HepG2 (cell line): ENCODE results near the gene MYADML2. TPM values are rescaled to one million over a fixed set of nuclear protein-coding genes. Genes with fewer than 3 reads are reported as not detected.

Experiments
- ATAC-seq: fragments of 200-7000 bp; cut with Tn5 transposase; 3 replicates; pipeline ENCODE4 v1.9.1; 2020; ENCODE audit warnings: mild to moderate bottlenecking, moderate library complexity
- BruUV-seq: library from RNA; stranded (reverse); fragments of 400-500 nt; replicated peaks from 2 replicates; lab custom pipeline; 2021; lab: Mats Ljungman, UMichigan
- CTCF ChIA-PET: fragments of 300-600 bp; formaldehyde crosslinking; extraction: SDS; loops from one replicate; lab custom pipeline; 2021; ENCODE audit warnings: low total read pairs, inconsistent platforms, low intra/inter-chr PET ratio; lab: Yijun Ruan, JAX
- POLR2A ChIA-PET: fragments of 350-600 bp; sonication (Branson Sonifier 250); formaldehyde crosslinking; loops from one replicate; lab custom pipeline; 2020; ENCODE audit warnings: antibody characterized with exemption, inconsistent platforms; lab: Yijun Ruan, JAX
- DNase-seq: peaks from one replicate; pipeline ENCODE4 v3.0.0-alpha.2; 2015; ENCODE audit warnings: low spot score
- FAIRE-seq: peaks from 3 replicates; lab custom pipeline; 2011; peaks lifted over from hg19 to GRCh38; lab: Jason Lieb, UNC
- H2AFZ ChIP-seq: one replicate; pipeline ENCODE4 v1.6.1; 2011; ENCODE audit warnings: low read length, inconsistent platforms
- H3K27ac ChIP-seq: fragments of 300-600 bp; 3 replicates; pipeline ENCODE4 v1.8.0; 2011; ENCODE audit warnings: mixed run types, mild to moderate bottlenecking, mixed read lengths, low read length, inconsistent platforms; ENCODE audit not compliant: insufficient read depth; ENCODE audit errors: extremely low read length
- H3K27me3 ChIP-seq, 2 experiments: fragments of 200-600 bp in 1 of 2; 2 replicates in 1 of 2; 3 replicates in 1 of 2; pipeline versions ENCODE4 v1.6.0 to v1.8.0; 2011; ENCODE audit warnings: low read length in 2 of 2, mild to moderate bottlenecking in 2 of 2, moderate library complexity in 2 of 2, inconsistent platforms in 1 of 2; ENCODE audit not compliant: insufficient read depth in 2 of 2, control insufficient read depth in 1 of 2
- H3K36me3 ChIP-seq, 2 experiments: fragments of 200-600 bp in 1 of 2; replicated peaks in 1 of 2; 2 replicates in 1 of 2; 3 replicates in 1 of 2; pipeline versions ENCODE4 v1.5.1 to v1.8.0; 2011; ENCODE audit warnings: low read length in 2 of 2, inconsistent platforms in 1 of 2; ENCODE audit not compliant: insufficient read depth in 2 of 2, control insufficient read depth in 1 of 2
- H3K4me1 ChIP-seq: 2 replicates; pipeline ENCODE4 v1.5.1; 2012; ENCODE audit warnings: low read length, inconsistent platforms; ENCODE audit not compliant: insufficient read depth
- H3K4me2 ChIP-seq: 2 replicates; pipeline ENCODE4 v1.6.0; 2011; ENCODE audit warnings: low read depth, low read length, inconsistent platforms
- H3K4me3 ChIP-seq, 3 experiments: fragments of 200-600 bp in 1 of 3; sonication (generic), shearing (Covaris generic) in 1 of 3; replicated peaks in 1 of 3; 2 replicates each; pipeline ENCODE4 v1.5.1; 2011 to 2016; ENCODE audit warnings: low read length in 3 of 3, inconsistent platforms in 2 of 3, low read depth in 2 of 3, mild to moderate bottlenecking in 2 of 3, control low read depth in 1 of 3, mixed read lengths in 1 of 3; ENCODE audit not compliant: insufficient read depth in 1 of 3
- H3K79me2 ChIP-seq: one replicate; pipeline ENCODE4 v1.6.1; 2011; ENCODE audit warnings: low read length, inconsistent platforms; ENCODE audit not compliant: insufficient read depth
- H3K9ac ChIP-seq: 2 replicates; pipeline ENCODE4 v1.6.0; 2011; ENCODE audit warnings: mild to moderate bottlenecking, low read depth, low read length, inconsistent platforms; ENCODE audit not compliant: insufficient read depth
- H3K9me3 ChIP-seq: 2 replicates; pipeline ENCODE4 v1.5.1; 2012; ENCODE audit warnings: mild to moderate bottlenecking, low read length
- H4K20me1 ChIP-seq: 2 replicates; pipeline ENCODE4 v1.6.0; 2011; ENCODE audit warnings: inconsistent platforms, mild to moderate bottlenecking, low read length, moderate library complexity; ENCODE audit not compliant: insufficient read depth
- ASH2L ChIP-seq: fragments of 300-600, 200-600 bp; sonication (generic); IDR thresholded peaks from 2 replicates; pipeline ENCODE4 v1.7.0; 2017; ENCODE audit warnings: low read depth, mild to moderate bottlenecking, moderate library complexity, mixed read lengths, low read length; ENCODE audit not compliant: insufficient read length
- JUNB ChIP-seq: sonication (generic); formaldehyde crosslinking; IDR thresholded peaks from 2 replicates; pipeline ENCODE4 v1.8.0; 2022; ENCODE audit warnings: missing genetic modification reagents, mild to moderate bottlenecking, borderline replicate concordance
- JUND ChIP-seq: sonication (generic); formaldehyde crosslinking; IDR thresholded peaks from 2 replicates; pipeline ENCODE4 v1.8.0; 2022; ENCODE audit warnings: mild to moderate bottlenecking, missing genetic modification reagents
- MTA1 ChIP-seq: sonication (generic); formaldehyde crosslinking; IDR thresholded peaks from 2 replicates; pipeline ENCODE4 v1.4.0; 2020; ENCODE audit warnings: missing genetic modification reagents, mild to moderate bottlenecking, borderline replicate concordance
- NCOA2 ChIP-seq: sonication (generic); formaldehyde crosslinking; IDR thresholded peaks from 2 replicates; pipeline ENCODE4 v1.8.0; 2022; ENCODE audit warnings: inconsistent platforms
- PRMT3 ChIP-seq: sonication (generic); formaldehyde crosslinking; IDR thresholded peaks from 2 replicates; pipeline ENCODE4 v1.8.1; 2022; ENCODE audit warnings: low read depth, mild to moderate bottlenecking, moderate library complexity, missing genetic modification reagents, borderline replicate concordance
- REXO4 ChIP-seq: sonication (generic); formaldehyde crosslinking; IDR thresholded peaks from 2 replicates; pipeline ENCODE4 v1.8.0; 2022; ENCODE audit warnings: missing genetic modification reagents, mild to moderate bottlenecking, borderline replicate concordance
- SIN3B ChIP-seq: fragments of 150-350 bp; IDR thresholded peaks from 2 replicates; pipeline ENCODE4 v1.6.1; 2014; ENCODE audit warnings: low read length
- ZNF816 ChIP-seq: sonication (generic); formaldehyde crosslinking; IDR thresholded peaks from 2 replicates; pipeline ENCODE4 v1.8.0; 2022; ENCODE audit warnings: missing genetic modification reagents, mild to moderate bottlenecking, borderline replicate concordance
- ZSCAN12 ChIP-seq: sonication (generic); formaldehyde crosslinking; IDR thresholded peaks from 2 replicates; pipeline ENCODE4 v1.9.0; 2021; ENCODE audit warnings: mild to moderate bottlenecking, missing genetic modification reagents
- ZSCAN30 ChIP-seq: sonication (generic); formaldehyde crosslinking; IDR thresholded peaks from 2 replicates; pipeline ENCODE4 v1.5.0; 2020; ENCODE audit warnings: mild to moderate bottlenecking, missing genetic modification reagents
- WGBS: methylation state at CpG from one replicate; pipeline ENCODE4 v1.1.6; 2017; ENCODE audit warnings: low lambda C conversion rate; 5-methylcytosine and 5-hydroxymethylcytosine counted together
- in situ Hi-C: cut with HindIII; loops from 2 replicates; pipeline ENCODE4 v1.10.0; 2017; ENCODE audit warnings: low pct_unique_long_range_greater_than_20kb; ENCODE audit not compliant: extremely low pct_ligation_motif_present
- intact Hi-C: fragments of 100-400 bp; cut with micrococcal nuclease; formaldehyde crosslinking; loops from one replicate; pipeline ENCODE4 v1.10.0; 2022; ENCODE audit not compliant: unreplicated experiment
- polyA plus RNA-seq, 8 experiments: library from polyadenylated mRNA; depleted of rRNA in 3 of 8; stranded (reverse) in 7 of 8; unstranded in 1 of 8; fragments of >200 nt; fragmentation: Illumina TruSeq in 4 of 8; extraction: Trizol in 4 of 8; gene quantifications; 2 replicates each; pipeline versions ENCODE4 v1.2.1 to v1.2.3, GENCODE V29; 2011 to 2016; ENCODE audit warnings: low read depth in 4 of 8, missing spikeins in 1 of 8, mixed read lengths in 1 of 8; ENCODE audit not compliant: insufficient read depth in 1 of 8
- total RNA-seq, 5 experiments: library from RNA; depleted of rRNA; stranded (reverse); fragments of >200 nt; fragmentation: Illumina TruSeq; extraction: Trizol; gene quantifications; 2 replicates each; pipeline ENCODE4 v1.2.3, GENCODE V29; 2016; ENCODE audit warnings: low read depth in 1 of 5
- TF ChIP-seq, protein P1 (sequence below): sonication (generic); formaldehyde crosslinking; IDR thresholded peaks from 2 replicates; pipeline ENCODE4 v1.5.1; 2020; ENCODE audit warnings: missing genetic modification reagents, mild to moderate bottlenecking, borderline replicate concordance
- TF ChIP-seq, protein P2 (sequence below): sonication (generic); formaldehyde crosslinking; IDR thresholded peaks from 2 replicates; pipeline ENCODE4 v1.4.0; 2020; ENCODE audit warnings: mild to moderate bottlenecking, missing genetic modification reagents
- TF ChIP-seq, protein P3 (sequence below): IDR thresholded peaks from 2 replicates; pipeline ENCODE4 v1.6.1; 2016

Gene MYADML2
- total and polyA plus RNA-seq, 2 of the 13 experiments (the other 11 are each of a cell fraction or from before 2014, with no cell fraction given), result not detected

DNA sequence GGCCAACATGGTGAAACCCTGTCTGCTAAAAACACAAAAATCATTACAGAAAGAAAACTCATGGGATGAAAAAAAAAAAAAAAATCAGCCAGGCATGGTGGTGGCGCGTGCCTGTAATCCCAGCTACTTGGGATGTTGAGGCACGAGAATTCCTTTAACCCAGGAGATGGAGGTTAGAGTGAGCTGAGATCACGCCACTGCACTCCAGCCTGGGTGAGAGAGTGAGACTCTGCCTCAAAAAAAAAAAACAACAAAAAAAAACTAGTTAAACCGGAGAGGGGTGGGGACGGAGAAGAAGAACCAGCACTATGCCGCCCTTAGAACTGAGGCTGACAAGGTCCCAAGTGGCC, 21.3 kb upstream of the MYADML2 start (continued):
- TF ChIP-seq ZNF816 (CRISPR knock-in tag) (peak; percentile 66; the same call in 1 of the 2 replicates), PRMT3 (0 out of 2 replicates have a peak, but pooled peaks have one; percentile 20)
- TF ChIP-seq, protein P1, sequence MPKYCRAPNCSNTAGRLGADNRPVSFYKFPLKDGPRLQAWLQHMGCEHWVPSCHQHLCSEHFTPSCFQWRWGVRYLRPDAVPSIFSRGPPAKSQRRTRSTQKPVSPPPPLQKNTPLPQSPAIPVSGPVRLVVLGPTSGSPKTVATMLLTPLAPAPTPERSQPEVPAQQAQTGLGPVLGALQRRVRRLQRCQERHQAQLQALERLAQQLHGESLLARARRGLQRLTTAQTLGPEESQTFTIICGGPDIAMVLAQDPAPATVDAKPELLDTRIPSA (CRISPR knock-in tag), result 0 out of 2 replicates have a peak, but pooled peaks have one; percentile 7

DNA sequence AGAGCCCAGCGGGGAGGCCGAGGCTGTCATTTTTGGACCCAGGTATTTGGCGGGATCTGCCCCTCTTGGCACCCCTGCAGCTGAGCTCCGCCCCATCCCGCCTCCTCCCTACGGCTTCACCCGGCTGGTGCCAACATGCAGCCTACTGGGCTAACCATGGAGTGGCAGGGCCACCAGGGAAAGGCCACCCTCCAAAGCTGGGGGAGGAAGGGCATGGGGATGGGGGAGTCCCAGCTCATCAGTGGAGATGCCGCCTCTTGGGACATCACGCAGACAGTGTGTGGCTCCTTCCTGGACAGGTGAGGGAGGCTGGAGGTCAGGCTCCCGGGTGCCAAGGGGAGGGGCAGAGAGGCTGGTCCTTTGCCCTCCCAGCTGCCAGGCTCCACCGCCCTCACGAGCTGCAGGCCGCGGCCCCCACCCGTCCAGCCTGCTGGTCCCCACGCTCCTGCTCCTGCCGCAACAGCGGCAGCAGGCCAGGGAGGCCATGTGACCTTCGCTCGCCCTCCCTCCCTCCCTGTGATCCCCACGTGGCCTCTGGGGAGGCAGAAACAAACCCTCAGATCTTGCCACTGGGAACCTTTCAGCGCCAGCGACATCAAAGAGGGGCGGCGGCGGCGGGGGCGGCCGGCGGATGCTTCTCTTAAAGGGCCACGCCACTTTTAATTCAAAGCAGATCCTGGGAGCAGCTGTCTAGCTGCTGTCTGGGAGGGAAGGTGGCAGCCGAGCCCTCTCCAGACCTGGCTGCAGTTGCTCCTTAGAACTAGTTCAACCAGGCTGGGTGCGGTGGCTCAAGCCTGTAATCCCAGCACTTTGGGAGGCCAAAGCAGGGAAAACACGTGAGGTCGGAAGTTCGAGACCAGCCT, 20.7 kb upstream of the MYADML2 start:
- no peaks in the 10 kb centered on the region for H3K36me3 ChIP-seq
- H3K4me1 ChIP-seq, result peaks cover 70% of the 10 kb centered on the region
- BruUV-seq, result TSS peak; percentile 89
- no peak overlapping the region for H2AFZ ChIP-seq
- POLR2A ChIA-PET, result interaction anchor here (0.8 to 4.6 kb wide), 25 partner anchors 8 to 306 kb away, joined by 3 to 356 read pairs (median 6); partner anchors contain the start of genes ALYREF, ANAPC11, ASPSCR1 and CENPX
- in situ Hi-C loops (no loop called here), intact Hi-C loops (no loop called here)
- CTCF ChIA-PET, result no interaction called here
- H3K9me3 ChIP-seq, result peaks cover 4% of the 10 kb centered on the region; the same call in 1 of the 2 replicates
- ATAC-seq (peak; percentile 79), DNase-seq (peak; percentile 98), FAIRE-seq (peak; percentile 83)
- peak overlapping the region; percentile 80 for H3K9ac ChIP-seq
- H3K4me2 ChIP-seq, result peak overlapping the region; percentile 89
- no peaks in the 10 kb centered on the region for H3K27me3 ChIP-seq
- peak overlapping the region; percentile 44 to 74 (median 48) for H3K4me3 ChIP-seq
- H3K79me2 ChIP-seq, result peaks cover 11% of the 10 kb centered on the region
- WGBS, result 5% methylated on average over 26 of the region's 36 CpGs
- H4K20me1 ChIP-seq, result no peaks in the 10 kb centered on the region
- peak overlapping the region; percentile 75 for H3K27ac ChIP-seq
- TF ChIP-seq, protein P2, sequence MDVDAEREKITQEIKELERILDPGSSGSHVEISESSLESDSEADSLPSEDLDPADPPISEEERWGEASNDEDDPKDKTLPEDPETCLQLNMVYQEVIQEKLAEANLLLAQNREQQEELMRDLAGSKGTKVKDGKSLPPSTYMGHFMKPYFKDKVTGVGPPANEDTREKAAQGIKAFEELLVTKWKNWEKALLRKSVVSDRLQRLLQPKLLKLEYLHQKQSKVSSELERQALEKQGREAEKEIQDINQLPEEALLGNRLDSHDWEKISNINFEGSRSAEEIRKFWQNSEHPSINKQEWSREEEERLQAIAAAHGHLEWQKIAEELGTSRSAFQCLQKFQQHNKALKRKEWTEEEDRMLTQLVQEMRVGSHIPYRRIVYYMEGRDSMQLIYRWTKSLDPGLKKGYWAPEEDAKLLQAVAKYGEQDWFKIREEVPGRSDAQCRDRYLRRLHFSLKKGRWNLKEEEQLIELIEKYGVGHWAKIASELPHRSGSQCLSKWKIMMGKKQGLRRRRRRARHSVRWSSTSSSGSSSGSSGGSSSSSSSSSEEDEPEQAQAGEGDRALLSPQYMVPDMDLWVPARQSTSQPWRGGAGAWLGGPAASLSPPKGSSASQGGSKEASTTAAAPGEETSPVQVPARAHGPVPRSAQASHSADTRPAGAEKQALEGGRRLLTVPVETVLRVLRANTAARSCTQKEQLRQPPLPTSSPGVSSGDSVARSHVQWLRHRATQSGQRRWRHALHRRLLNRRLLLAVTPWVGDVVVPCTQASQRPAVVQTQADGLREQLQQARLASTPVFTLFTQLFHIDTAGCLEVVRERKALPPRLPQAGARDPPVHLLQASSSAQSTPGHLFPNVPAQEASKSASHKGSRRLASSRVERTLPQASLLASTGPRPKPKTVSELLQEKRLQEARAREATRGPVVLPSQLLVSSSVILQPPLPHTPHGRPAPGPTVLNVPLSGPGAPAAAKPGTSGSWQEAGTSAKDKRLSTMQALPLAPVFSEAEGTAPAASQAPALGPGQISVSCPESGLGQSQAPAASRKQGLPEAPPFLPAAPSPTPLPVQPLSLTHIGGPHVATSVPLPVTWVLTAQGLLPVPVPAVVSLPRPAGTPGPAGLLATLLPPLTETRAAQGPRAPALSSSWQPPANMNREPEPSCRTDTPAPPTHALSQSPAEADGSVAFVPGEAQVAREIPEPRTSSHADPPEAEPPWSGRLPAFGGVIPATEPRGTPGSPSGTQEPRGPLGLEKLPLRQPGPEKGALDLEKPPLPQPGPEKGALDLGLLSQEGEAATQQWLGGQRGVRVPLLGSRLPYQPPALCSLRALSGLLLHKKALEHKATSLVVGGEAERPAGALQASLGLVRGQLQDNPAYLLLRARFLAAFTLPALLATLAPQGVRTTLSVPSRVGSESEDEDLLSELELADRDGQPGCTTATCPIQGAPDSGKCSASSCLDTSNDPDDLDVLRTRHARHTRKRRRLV (CRISPR knock-in tag), result peak; percentile 88
- peak; percentile 93 for TF ChIP-seq NCOA2 (CRISPR knock-in tag)
- TF ChIP-seq, protein P3, sequence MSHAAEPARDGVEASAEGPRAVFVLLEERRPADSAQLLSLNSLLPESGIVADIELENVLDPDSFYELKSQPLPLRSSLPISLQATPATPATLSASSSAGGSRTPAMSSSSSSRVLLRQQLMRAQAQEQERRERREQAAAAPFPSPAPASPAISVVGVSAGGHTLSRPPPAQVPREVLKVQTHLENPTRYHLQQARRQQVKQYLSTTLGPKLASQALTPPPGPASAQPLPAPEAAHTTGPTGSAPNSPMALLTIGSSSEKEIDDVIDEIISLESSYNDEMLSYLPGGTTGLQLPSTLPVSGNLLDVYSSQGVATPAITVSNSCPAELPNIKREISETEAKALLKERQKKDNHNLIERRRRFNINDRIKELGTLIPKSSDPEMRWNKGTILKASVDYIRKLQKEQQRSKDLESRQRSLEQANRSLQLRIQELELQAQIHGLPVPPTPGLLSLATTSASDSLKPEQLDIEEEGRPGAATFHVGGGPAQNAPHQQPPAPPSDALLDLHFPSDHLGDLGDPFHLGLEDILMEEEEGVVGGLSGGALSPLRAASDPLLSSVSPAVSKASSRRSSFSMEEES (CRISPR knock-in tag), result peak; percentile 99
- no peak for TF ChIP-seq SIN3B
- no peak for TF ChIP-seq REXO4 (CRISPR knock-in tag)
- TF ChIP-seq MTA1 (CRISPR knock-in tag), result peak; percentile 96
- TF ChIP-seq ZSCAN30 (CRISPR knock-in tag), result no peak; the same call in 1 of the 2 replicates
- TF ChIP-seq JUND (CRISPR knock-in tag), result peak; percentile 43; the same call in 1 of the 2 replicates
- TF ChIP-seq ASH2L, result peak; percentile 69
- peak; percentile 86; the same call in 1 of the 2 replicates for TF ChIP-seq ZSCAN12
- TF ChIP-seq JUNB, result no peak
